SK-MEL-5 (cell line): Measurements from ENCODE around the gene PTH1R. TPM values are rescaled to one million over a fixed set of nuclear protein-coding genes. Genes with fewer than 3 reads are reported as not detected.

Source experiments
- DNase-seq: peaks from one replicate; pipeline ENCODE4 v3.0.0-alpha.2; 2016; ENCODE audit warnings: low read depth, low spot score
- in situ Hi-C: cut with HindIII; loops from 2 replicates; pipeline ENCODE4 v1.10.0; 2016; ENCODE audit warnings: low sequenced_read_pairs, high pct_unique_total_duplicates, low pct_unique_long_range_greater_than_20kb
- small RNA-seq, 2 experiments: library from RNA; depleted of rRNA; stranded (forward); fragments of <200 nt; gene quantifications; one replicate each; pipeline ENCODE3, GENCODE V24; 2014
- total RNA-seq: library from RNA; depleted of rRNA; stranded (reverse); fragments of >200 nt; shearing (Covaris generic); gene quantifications from 2 replicates; pipeline ENCODE4 v1.2.3, GENCODE V29; 2014; rRNA removed

Gene PTH1R
- total RNA-seq, 1 experiment from 2014 or later = not detected

GRCh38 chr3:46943237-46944187 lies 66.0 kb downstream of the PTH1R start:
- no peak for DNase-seq
- in situ Hi-C loops = no loop called here

- no peak for DNase-seq
- in situ Hi-C loops = no loop called here
Observed at GRCh38 chr3:46944191-46944590, 66.7 kb downstream of the PTH1R start.

GRCh38 chr3:46946416-46946815 lies 68.9 kb downstream of the PTH1R start:
- in situ Hi-C loops = no loop called here
- DNase-seq = no peak

DNA sequence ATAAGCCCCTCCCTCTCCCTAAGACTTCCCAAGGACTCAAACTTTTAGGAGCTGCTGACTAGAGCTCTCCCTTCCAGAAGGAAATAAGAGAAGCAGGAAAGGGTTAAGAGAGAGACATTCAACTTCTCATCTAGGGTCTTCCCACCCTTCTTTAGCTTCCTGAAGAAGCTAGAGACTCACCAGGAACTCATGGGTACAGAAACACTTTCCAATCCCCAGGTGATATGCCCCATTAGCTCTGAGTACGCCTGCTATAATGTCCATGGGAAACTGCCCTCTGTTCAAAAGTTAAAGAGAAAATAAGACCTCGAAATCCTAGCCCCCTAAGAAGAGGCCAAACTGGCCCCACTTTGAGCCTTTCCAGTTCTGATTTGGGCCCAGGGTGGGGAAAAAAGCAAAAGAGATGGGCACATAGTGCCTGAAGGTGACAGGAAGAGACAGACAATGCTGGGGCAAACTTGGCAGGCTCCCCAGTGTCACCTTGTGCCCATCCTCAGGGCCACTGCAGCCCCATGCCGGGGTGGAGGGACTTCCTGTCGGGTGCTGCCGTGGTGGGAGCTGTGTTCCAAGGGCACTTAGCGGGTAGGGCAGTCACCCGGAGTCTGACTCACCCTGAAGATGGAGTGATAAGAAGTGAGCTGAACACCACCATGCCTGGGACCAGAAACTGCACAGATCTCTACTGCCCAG lies 69.5 kb downstream of the PTH1R start:
- DNase-seq = no peak
- in situ Hi-C loops = no loop called here

GRCh38 chr3:46947546-46947901 lies 70.0 kb downstream of the PTH1R start:
- in situ Hi-C loops = no loop called here
- no peak for DNase-seq

DNA sequence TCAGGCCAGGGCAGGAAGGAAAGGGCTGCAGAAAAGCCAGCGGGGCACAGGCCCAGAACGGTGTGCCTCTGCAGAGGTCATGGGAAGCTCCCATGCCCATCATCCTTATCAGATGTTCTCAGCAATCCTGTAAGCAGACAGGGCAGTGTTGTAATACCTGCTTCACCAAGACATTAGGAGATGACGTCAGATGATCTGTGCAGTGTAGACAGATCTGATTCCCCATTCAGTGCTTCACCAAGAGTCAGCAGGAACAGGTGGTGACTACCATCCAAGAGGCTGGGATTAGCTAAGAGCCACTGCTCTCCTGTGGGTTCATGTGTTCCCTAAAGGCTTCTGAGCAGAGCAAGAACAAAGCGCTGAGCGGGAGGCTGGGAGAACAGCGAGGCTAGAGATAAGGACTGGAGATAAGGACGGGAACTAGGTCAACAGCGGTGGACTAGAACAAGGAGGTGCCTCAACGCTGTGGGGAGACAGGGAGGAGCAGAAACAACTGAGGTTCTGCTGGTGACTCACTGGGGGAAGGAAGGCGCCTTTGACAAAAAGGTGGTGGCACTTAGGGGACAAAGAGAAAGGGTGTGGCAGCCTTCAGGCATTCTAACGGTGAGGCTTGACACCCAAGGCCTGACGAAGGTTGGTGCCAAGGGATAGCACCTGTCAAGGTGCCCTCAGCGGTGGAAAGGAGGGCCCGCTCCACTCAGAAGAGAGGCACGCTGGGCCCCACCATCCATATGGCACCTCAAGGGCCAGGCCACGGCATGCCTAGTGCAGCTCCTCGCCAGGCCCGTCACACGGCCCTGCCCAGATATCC lies 70.7 kb downstream of the PTH1R start:
- DNase-seq = no peak
- in situ Hi-C loops = no loop called here

DNA sequence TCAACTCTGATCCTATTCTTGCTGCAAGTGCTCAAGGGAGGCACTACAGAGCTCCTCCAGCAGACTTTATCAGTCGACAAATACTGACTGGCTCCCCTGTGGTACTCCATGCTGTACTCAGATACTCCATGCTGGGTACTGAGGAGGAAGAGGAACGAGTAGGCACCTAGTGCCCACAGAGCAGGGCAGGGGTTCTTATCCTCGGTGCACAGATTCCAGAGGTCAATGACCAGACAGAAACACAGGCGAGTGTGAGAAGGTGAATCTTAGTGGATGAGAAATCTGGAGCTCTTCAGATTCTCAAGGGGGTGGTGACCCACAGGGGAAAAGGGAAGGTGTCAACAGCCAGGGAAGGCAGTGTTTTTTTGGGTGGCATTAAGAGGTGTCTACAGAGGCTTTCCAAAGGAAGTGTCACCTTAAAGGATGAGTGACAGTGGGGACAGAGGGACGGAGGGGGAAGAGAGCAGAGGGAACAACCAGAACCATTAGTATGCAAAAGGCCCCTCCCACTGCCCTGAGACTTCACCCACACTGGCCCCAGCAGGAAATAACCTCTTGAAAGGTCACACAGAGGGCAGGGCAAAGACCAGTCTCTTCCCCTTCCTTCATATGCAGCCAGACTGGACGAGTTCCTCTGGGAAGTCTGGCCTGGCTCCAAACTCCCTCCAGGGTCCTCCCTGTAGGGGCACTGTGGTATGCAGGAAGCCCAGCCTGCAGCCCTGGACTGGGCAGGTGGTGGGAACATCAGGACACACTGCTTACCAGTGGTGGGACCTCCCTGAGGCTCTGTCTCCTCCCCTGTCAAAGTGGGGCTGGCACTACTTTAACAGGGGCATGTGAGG lies 71.5 kb downstream of the PTH1R start:
- no peak for DNase-seq
- in situ Hi-C loops = no loop called here

- in situ Hi-C loops = no loop called here
- DNase-seq = no peak
Observed at GRCh38 chr3:46950177-46950576, 72.7 kb downstream of the PTH1R start.

DNA sequence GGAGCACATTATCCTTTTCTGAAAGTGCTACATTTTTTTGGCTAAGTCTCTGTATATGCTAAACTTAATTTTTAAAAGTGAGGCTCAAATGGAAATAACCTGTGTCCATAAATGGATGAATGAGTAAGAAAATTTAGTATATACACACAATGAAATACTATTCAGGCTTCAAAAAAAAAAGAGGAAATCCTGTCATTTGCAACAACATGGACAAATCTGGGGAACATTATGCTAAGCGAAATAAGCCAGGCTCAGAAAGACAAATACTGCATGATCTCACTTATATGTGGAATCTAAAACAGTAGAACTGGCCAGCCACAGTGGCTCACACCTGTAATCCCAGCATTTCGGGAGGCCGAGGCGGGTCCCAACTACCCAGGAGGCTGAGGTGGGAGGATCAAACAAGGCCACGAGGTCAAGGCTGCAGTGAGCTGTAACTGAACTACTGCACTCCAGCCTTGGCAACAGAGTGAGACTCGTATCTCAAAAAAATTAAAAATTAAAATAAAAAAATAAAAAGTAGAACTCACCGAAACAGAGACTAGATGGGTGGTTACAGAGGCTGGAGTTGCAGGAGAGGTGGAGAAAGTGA lies 73.2 kb downstream of the PTH1R start:
- DNase-seq = no peak
- in situ Hi-C loops = no loop called here

DNA sequence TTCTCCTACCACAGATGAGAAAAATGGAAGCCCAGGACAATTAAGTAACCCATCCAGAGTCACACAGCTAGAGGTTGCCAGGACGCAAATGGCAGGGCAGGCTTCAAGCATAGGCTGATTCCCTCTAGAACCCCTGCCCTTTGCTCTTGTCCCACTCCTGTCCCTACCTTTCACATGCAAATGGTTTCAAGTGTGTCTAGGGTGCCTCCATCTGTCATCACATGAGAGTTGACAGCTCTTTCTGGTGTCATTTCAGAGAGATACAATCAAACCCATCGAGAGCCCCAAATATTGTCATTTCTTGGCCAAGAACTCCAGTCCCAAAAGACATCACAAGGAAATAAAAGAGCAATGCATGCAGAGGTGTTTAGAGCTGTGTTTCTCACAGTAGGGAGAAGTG lies 75.3 kb downstream of the PTH1R start:
- in situ Hi-C loops = no loop called here
- DNase-seq = no peak

Small RNA genes lying within 50 kb of the gene (small RNA-seq; reads per million reads assigned to genes)
- 0 reads per million in 2 experiments for gene AC109583.2

Other genes starting within 250 kb of the PTH1R start
- gene ALS2CL, start 184.0 kb upstream of the PTH1R start, total RNA-seq = 0.43 and 0.90 TPM in 2 replicates
- gene TMIE, start 176.3 kb upstream of the PTH1R start, total RNA-seq = 0.11 TPM in 1 of 2 replicates, not detected in the other
- not detected in 2 replicates for gene PRSS50, start 159.9 kb upstream of the PTH1R start, total RNA-seq
- gene MYL3, start 14.3 kb upstream of the PTH1R start, total RNA-seq = not detected in 2 replicates
- 21.5 and 24.6 TPM in 2 replicates for gene CCDC12, start 99.0 kb downstream of the PTH1R start, total RNA-seq
- gene NBEAL2, start 101.9 kb downstream of the PTH1R start, total RNA-seq = 5.3 and 6.1 TPM in 2 replicates